ENCODE measurements around the gene MTCP1.

GRCh38 chrX:155069414-155069813, 1.5 kb downstream of the MTCP1 start:
- no peak for TF ChIP-seq ZNF331 (CRISPR knock-in tag; IDR thresholded peaks at IDR 0.05; ENCODE audit: low read depth)
- TF ChIP-seq CREB1 (CRISPR knock-in tag; IDR thresholded peaks at IDR 0.05; ENCODE audit: low read depth), result no peak
- TF ChIP-seq CTCF (conservative IDR thresholded peaks at IDR 0.05; ENCODE audit: low read depth in 2 of 2), result no peak
- no peak for TF ChIP-seq EZH2phosphoT487 (IDR thresholded peaks at IDR 0.05; ENCODE audit: unreplicated experiment)
- no peak for TF ChIP-seq POLR2AphosphoS5 (IDR thresholded peaks at IDR 0.05; ENCODE audit: low read depth)
- TF ChIP-seq EZH2 (IDR thresholded peaks at IDR 0.05; ENCODE audit: low read depth, unreplicated experiment), result no peak
- TF ChIP-seq REST (IDR thresholded peaks at IDR 0.05; ENCODE audit: unreplicated experiment), result no peak
- no peak for TF ChIP-seq JUNB (IDR thresholded peaks at IDR 0.05; ENCODE audit: unreplicated experiment)
- no peak for TF ChIP-seq STAT1 (IDR thresholded peaks at IDR 0.05; ENCODE audit: unreplicated experiment)
- TF ChIP-seq NANOG (IDR thresholded peaks at IDR 0.05; ENCODE audit: borderline replicate concordance), result no peak
- no peak for TF ChIP-seq ZNF114 (CRISPR knock-in tag; IDR thresholded peaks at IDR 0.05)
